GM19468 (cell line): Measurements from ENCODE around the gene ADAP2.
"Not testable (repeated sequence)": the region's sequence is repeated elsewhere in the genome, so short reads cannot be mapped to it uniquely, and the experiment has no call there.

Source experiments
- ATAC-seq: cut with Tn5 transposase; IDR thresholded peaks from one replicate; pipeline ENCODE4 v1.9.1; 2021; ENCODE audit warnings: mild to moderate bottlenecking, moderate library complexity, moderate number of reproducible peaks; ENCODE audit not compliant: unreplicated experiment; ENCODE audit errors: extremely low read depth

ADAP2 gene

DNA sequence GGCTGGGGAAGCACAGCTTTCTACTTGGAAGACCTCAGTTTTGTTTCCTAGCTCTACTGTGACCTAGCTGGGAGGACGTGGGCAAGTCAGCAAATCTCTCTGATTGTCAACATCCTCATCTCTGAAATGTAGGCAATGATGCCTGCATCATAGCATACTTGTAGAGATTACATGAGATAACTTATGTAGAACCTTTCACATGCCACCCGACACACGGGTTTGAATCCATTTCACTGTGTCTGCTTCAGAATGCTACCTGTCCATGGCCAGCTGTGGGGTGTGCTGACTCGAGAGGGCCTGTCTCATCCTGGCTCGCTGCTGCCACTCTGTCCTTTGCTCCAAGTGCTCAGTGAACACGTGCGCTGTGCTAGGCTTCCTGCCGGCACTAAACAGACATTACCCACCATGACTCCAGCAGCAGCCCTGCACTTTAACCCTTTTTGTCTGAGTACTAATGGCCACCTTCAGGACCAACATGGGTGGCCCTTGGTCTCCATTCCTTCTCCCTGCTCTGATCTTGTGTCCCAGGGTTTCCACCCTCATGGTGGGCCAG is 7.4 kb downstream of the ADAP2 start:
- ATAC-seq, result no peak

GRCh38 chr17:30929861-30930260 is 8.1 kb downstream of the ADAP2 start:
- ATAC-seq, result not testable (repeated sequence)

DNA sequence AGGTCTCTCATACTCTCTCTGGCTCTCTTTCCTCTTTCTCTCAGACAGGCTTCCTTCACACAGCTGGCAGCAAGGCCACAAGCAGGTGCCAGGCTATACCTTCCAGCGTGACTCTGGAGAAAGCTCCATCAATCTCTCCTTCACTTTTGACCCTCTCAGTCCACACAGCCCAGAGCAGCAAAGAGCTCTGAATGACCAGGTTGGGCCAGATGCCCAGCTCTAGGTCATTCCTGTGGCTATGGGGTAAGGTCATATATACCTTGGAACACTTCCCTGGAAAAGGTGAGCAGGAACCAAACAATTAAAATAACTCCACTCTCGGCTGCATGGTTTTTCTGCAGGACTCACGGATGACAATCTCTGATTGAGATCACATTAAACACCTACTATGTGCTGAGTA is 8.8 kb downstream of the ADAP2 start:
- no peak for ATAC-seq

DNA sequence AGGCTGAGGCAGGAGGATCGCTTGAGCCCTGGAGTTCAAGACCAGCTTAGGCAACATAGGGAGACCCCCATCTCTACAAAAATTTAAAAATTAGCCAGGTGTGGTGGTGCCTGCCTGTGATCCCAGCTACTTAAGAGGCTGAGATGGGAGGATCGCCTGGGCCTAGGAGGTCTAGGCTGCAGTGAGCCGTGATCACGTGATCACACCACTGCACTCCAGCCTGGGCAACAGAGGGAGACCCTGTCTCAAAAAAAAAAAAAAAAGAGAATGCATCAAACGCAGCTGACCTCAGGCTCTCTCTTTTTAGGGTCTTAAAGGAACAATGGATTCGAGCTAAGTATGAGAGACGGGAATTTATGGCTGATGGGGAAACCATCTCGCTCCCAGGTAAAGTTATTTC is 9.8 kb downstream of the ADAP2 start:
- ATAC-seq, result not testable (repeated sequence)

DNA sequence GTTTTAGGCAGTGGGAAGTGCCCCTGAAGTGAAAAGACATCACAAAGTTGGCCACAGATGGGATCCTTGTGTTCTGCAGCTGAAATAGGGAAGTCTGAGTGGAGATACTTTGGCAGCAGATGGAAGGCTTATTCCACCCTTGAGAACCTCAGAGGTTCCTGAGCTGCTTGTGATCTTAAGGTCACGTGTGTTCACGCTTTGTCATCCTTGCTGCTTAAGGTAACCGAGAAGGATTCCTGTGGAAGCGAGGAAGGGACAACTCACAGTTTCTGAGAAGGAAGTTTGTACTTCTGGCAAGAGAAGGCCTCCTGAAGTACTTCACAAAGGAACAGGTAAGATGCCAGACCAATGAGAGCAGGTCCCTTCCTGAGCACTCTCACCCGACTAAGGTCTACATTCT is 12.2 kb downstream of the ADAP2 start:
- ATAC-seq, result no peak

DNA sequence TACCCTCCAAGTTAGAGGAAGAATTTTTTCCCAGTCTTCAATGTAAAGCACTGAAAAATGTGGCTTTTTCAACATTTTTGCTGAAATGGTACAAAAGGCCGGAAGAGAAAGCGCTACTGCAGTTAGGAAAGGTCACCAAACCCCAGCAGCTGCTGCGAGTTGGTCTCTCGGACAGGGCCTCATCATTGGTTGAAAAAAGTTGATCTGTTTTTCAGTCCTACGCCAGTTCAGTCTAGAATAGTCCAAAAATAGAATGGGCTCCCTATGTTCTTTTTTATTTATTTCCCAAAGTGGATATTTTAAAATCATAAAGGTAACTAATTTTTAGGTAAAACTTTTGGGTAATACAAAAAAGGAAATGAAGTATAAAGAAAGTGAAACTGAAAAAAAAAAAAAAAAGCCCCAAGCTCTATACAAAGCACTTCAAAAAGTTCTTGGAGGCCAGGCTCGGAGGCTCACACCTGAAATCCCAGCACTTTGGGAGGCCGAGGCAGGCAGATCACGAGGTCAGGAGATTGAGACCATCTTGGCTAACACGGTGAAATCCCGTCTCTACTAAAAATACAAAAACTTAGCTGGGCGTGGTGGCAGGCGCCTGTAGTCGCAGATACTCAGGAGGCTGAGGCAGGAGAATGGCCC is 17.4 kb downstream of the ADAP2 start:
- ATAC-seq, result no peak

- no peak for ATAC-seq
These were observed 20.7 kb downstream of the ADAP2 start for GRCh38 chr17:30942308-30943079.

- ATAC-seq, result no peak
These were observed 26.1 kb downstream of the ADAP2 start for GRCh38 chr17:30947796-30948195.

DNA sequence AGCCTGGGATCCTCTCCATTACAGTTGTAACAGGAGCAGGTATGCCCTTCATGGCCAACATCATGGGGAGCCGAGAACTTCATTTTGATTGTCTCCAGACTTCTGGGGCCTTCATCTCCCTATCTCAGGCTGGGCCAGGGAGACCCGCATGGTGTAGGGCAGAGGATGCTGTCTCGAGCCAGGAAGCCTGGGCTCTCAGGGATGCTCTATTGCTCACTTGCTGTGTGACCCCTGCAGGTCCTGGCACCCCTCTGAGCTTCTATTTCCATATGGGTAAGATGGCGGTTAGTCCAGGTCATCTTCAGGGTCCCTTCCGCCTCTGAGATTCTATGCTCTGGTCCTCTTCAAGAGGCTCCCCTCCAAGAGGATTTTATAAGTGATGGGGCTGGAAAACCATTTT is 28.4 kb downstream of the ADAP2 start:
- no peak for ATAC-seq

DNA sequence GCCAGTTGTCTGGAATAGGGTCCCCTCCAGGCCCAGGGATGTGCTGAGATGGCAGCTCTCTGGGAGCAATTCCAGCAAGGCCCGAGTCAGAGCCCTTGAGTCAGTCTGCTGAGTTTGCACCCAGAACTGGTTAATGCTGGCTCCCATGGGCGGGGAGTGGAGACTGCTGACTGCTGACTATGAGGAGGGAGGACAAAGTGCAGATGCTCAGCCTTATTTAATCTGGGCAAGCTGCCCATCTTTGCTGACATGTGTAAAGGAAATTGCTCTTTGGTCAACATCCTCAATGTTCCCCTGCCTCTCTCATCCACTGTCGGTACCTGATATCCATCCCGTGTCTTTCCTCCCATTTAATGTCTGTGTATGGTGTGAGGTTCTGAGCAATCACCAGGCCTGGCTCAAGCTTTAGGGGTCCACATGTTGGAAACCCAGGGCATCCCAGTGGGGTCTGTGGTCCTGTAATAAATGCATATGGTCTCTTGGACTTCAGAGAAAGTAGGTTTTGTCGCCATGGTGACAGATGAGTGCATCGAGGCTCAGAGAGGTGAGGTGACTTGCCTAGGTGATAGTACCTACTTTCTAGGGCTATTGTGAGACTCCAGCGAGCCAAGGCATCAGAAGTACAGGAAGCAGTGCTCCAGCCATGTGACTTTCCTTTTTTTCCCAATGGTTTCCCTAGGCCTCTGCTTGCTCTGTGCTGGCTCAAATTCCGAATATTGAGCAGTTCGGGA is 29.1 kb downstream of the ADAP2 start:
- ATAC-seq, result no peak

DNA sequence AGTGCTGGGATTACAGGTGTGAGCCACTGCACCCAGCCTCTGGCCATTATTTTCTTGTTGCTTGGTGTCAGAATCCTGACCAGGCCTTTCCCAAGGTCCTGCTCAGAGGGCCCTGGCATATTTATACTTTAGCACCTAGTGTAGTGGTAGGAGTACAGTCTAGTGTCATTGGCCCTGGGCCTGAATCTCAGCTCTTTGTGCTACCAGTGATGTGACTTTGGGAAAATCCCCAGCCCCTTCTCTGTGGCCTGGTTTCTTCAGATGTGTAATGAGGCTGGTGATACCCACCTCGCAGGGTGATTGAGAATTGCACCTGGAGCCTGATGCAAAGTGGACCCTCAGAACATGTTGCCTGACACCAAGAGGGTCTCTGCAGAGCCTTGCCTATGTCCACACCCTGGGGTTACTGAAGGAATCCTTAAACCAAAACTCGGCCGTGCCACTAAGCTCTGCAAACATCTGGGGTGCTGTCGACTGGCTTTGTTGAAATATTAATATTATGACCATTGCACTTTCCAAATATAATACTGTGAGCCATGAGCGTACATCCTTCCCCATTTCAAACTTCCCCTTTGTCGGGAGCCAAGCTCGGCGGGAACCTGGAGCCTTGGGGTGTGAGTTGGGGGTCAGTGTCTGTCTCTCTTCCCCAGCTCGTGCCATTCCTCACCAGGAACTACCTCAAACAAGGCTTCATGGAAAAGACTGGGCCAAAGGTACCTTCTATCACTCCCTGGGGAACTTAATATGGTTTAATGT is 31.1 kb downstream of the ADAP2 start:
- ATAC-seq, result no peak

GRCh38 chr17:30954046-30954830 is 32.5 kb downstream of the ADAP2 start:
- no peak for ATAC-seq

- no peak for ATAC-seq
These were observed 35.1 kb downstream of the ADAP2 start for GRCh38 chr17:30956764-30957374.

GRCh38 chr17:30957741-30958140 is 36.0 kb downstream of the ADAP2 start:
- no peak for ATAC-seq

GRCh38 chr17:30958187-30958586 is 36.4 kb downstream of the ADAP2 start:
- ATAC-seq, result no peak

DNA sequence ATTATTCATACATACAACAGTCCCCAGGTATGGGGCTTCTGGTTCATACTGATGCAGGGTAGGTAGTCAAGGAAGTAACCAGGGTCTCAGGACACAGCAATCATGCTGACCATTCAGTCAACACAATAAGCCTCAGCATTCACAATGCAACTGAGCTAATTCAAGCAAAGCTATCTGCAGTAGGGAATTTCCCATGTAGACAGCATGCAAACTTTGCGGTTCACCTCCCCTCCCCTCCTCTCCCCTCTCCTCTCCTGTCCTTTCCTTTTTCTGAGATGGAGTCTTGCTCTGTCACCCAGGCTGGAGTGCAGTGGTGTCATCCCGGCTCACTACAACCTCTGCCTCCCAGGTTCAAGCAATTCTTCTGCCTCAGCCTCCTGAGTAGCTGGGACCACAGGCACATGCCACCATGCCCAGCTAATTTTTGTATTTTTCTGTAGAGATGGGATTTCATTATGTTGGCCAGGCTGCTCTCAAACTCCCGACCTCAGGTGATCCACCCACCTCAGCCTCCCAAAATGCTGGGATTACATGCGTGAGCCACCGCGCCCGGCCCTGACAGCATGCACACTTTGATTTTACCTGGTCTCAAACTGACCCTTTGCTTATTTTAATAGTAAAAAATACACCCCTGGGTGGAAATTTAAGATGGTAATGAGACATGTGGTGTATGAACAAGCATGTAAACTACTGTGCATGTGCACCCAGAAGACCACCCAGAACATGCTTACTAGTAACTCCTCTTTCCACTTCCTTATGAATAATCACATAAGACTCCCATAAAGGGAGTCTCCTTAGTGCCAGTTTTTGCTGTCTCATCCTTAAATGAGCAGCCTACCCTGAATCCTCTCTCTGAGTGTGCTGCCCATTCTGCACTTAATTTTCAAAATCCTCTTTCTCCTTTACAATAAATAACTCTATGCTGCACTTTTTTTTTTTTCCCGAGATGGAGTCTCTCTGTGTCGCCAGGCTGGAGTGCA is 39.8 kb downstream of the ADAP2 start:
- no peak for ATAC-seq

DNA sequence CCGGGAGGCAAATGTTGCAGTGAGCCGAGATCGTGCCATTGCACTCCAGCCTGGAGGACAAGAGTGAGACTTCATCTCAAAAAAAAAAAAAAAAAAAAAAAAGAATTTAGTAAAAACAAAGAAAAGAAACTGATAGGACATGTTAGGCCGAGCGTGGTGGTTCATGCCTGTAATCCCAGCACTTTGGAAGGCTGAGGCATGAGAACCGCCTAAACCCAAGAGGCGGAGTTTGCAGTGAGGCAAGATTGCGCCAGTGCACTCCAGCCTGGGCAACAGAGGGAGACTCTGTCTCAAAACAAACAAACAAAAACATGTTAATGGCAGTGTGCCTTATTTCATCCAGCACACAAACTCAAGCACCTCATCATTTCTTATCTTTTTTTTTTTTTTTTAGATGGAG is 42.6 kb downstream of the ADAP2 start:
- not testable (repeated sequence) for ATAC-seq

- no peak for ATAC-seq
These were observed 43.1 kb downstream of the ADAP2 start for GRCh38 chr17:30964876-30965275.
